Caco-2 (cell line): ENCODE results near the gene PATL2. TPM values are rescaled to one million over a fixed set of nuclear protein-coding genes. Genes with fewer than 3 reads are reported as not detected.

Experiments
- BruUV-seq: library from RNA; stranded (reverse); fragments of 400-500 nt; replicated peaks from 2 replicates; lab custom pipeline; 2021; lab: Mats Ljungman, UMichigan
- CTCF ChIA-PET: fragments of 300-600 bp; sonication (Branson Sonifier 250); formaldehyde crosslinking; loops from one replicate; lab custom pipeline; 2022; ENCODE audit warnings: antibody characterized with exemption; lab: Charles Lee
- POLR2A ChIA-PET: fragments of 300-600 bp; sonication (Branson Sonifier 250); formaldehyde crosslinking; loops from one replicate; lab custom pipeline; 2022; ENCODE audit warnings: antibody characterized with exemption; lab: Charles Lee
- DNase-seq, 2 experiments: peaks; one replicate each; pipeline versions ENCODE4 v3.0.0 to v3.0.0-alpha.2; 2020 to 2022
- H3K27me3 ChIP-seq: replicated peaks from 2 replicates; pipeline ENCODE4 v1.6.0; 2011; ENCODE audit warnings: low read length; ENCODE audit not compliant: control insufficient read depth, insufficient read depth
- H3K36me3 ChIP-seq: 2 replicates; pipeline ENCODE4 v1.5.1; 2011; ENCODE audit warnings: low read length; ENCODE audit not compliant: control insufficient read depth, insufficient read depth
- H3K4me1 ChIP-seq: fragments of 250-450 bp; sonication (Bioruptor Pico); 2 replicates; pipeline ENCODE4 v1.5.1; 2020; ENCODE audit warnings: mild to moderate bottlenecking
- H3K4me3 ChIP-seq: 2 replicates; pipeline ENCODE4 v1.5.1; 2011; ENCODE audit warnings: low read depth, mild to moderate bottlenecking, control low read depth, low read length
- H3K9me3 ChIP-seq: fragments of 250-450 bp; sonication (Bioruptor Pico); 2 replicates; pipeline ENCODE4 v1.5.1; 2020; ENCODE audit warnings: mild to moderate bottlenecking, moderate library complexity
- H3K27ac Mint-ChIP-seq: one replicate; pipeline ENCODE4 v1.8.0; 2022; ENCODE audit warnings: mixed read lengths; ENCODE audit not compliant: unreplicated experiment
- H3K27me3 Mint-ChIP-seq: one replicate; pipeline ENCODE4 v1.8.0; 2022; ENCODE audit warnings: mixed read lengths; ENCODE audit not compliant: insufficient read depth, unreplicated experiment
- H3K36me3 Mint-ChIP-seq: one replicate; pipeline ENCODE4 v1.8.0; 2022; ENCODE audit warnings: mild to moderate bottlenecking, mixed read lengths; ENCODE audit not compliant: insufficient read depth, unreplicated experiment
- H3K4me1 Mint-ChIP-seq: one replicate; pipeline ENCODE4 v1.8.0; 2022; ENCODE audit warnings: low read depth, mixed read lengths; ENCODE audit not compliant: unreplicated experiment
- H3K4me3 Mint-ChIP-seq: one replicate; pipeline ENCODE4 v1.8.0; 2022; ENCODE audit warnings: mild to moderate bottlenecking, moderate library complexity, mixed read lengths; ENCODE audit not compliant: unreplicated experiment
- H3K9me3 Mint-ChIP-seq: one replicate; pipeline ENCODE4 v1.8.0; 2022; ENCODE audit warnings: mixed read lengths; ENCODE audit not compliant: unreplicated experiment
- CTCF ChIP-seq, 2 experiments: fragments of 200-600 bp in 1 of 2; IDR thresholded peaks; 1 replicate in 1 of 2; 2 replicates in 1 of 2; pipeline versions ENCODE4 v1.5.1 to v1.8.0; 2011 to 2022; ENCODE audit warnings: antibody characterized with exemption in 1 of 2, control low read depth in 1 of 2, inconsistent platforms in 1 of 2, low read depth in 1 of 2, low read length in 1 of 2, mild to moderate bottlenecking in 1 of 2, moderate library complexity in 1 of 2; ENCODE audit not compliant: insufficient read depth in 1 of 2, severe bottlenecking in 1 of 2, unreplicated experiment in 1 of 2
- intact Hi-C: fragments of 100-400 bp; cut with micrococcal nuclease; formaldehyde crosslinking; loops from one replicate; pipeline ENCODE4 v1.10.0; 2022; ENCODE audit not compliant: unreplicated experiment
- total RNA-seq: library from RNA; stranded (reverse); gene quantifications from 2 replicates; pipeline ENCODE4 v1.2.3, GENCODE V29; 2022

PATL2 gene
- total RNA-seq, 1 experiment from 2014 or later, result 0.32 TPM

DNA sequence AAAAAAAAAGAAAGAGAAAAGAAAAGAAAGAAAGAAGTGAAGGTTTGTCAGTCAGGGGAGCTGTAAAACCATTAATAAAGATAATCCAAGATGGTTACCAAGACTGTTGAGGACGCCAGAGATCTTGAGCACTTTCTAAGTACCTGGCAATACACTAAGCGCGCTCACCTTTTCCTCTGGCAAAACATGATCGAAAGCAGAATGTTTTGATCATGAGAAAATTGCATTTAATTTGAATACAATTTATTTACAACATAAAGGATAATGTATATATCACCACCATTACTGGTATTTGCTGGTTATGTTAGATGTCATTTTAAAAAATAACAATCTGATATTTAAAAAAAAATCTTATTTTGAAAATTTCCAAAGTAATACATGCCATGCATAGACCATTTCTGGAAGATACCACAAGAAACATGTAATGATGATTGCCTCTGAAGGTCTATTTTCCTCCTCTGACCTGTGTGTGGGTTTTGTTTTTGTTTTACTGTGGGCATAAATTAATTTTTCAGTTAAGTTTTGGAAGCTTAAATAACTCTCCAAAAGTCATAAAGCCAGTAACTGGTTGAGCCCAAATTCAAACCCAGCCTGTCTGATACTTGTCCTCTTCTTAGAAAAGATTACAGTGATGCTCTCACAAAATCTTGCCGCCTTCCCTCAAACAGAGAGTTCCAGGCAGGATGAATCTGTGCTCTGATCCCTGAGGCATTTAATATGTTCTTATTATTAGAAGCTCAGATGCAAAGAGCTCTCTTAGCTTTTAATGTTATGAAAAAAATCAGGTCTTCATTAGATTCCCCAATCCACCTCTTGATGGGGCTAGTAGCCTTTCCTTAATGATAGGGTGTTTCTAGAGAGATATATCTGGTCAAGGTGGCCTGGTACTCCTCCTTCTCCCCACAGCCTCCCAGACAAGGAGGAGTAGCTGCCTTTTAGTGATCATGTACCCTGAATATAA lies 2.2 kb upstream of the PATL2 start:
- intact Hi-C loops, result no loop called here

GRCh38 chr15:44712346-44713005 lies 1.4 kb upstream of the PATL2 start:
- BruUV-seq, result no TSS peak
- no peaks in the 10 kb centered on the region for H3K9me3 Mint-ChIP-seq

More for the DNA sequence above, 2.2 kb upstream of the PATL2 start:
- H3K27me3 ChIP-seq, result no peaks in the 10 kb centered on the region
- Mint-ChIP-seq H3K27me3 (no peaks in the 10 kb centered on the region), H3K4me1 (no peaks in the 10 kb centered on the region), H3K27ac (peak overlapping the region; percentile 99), H3K36me3 (peaks cover 37% of the 10 kb centered on the region), H3K9me3 (no peaks in the 10 kb centered on the region), H3K4me3 (peak overlapping the region; percentile 100)
- no peaks in the 10 kb centered on the region for H3K36me3 ChIP-seq
- peak overlapping the region; percentile 66 for H3K4me3 ChIP-seq
- no peak for TF ChIP-seq CTCF (IDR thresholded peaks at IDR 0.05; ENCODE audit: insufficient read depth in 1 of 2, low read depth in 1 of 2, low read length in 1 of 2, severe bottlenecking in 1 of 2, unreplicated experiment in 1 of 2)
- H3K4me1 ChIP-seq, result no peaks in the 10 kb centered on the region
- DNase-seq, result no peak
- BruUV-seq, result no TSS peak
- no peaks in the 10 kb centered on the region for H3K9me3 ChIP-seq
- CTCF ChIA-PET, result interaction anchor here (0.7 to 4.0 kb wide), 5 partner anchors 13 to 50 kb away, joined by 3 to 27 read pairs (median 11); partner anchors contain the start of genes SPG11 and TRIM69
- POLR2A ChIA-PET, result interaction anchor here (0.7 to 4.8 kb wide), 4 partner anchors 16 to 50 kb away, joined by 4 to 32 read pairs (median 7); partner anchors contain the start of gene SPG11

More at GRCh38 chr15:44712346-44713005, 1.4 kb upstream of the PATL2 start:
- no peak for TF ChIP-seq CTCF (IDR thresholded peaks at IDR 0.05; ENCODE audit: insufficient read depth in 1 of 2, low read depth in 1 of 2, low read length in 1 of 2, severe bottlenecking in 1 of 2, unreplicated experiment in 1 of 2)
- Histone ChIP-seq H3K9me3 (no peaks in the 10 kb centered on the region), H3K36me3 (no peaks in the 10 kb centered on the region), H3K4me3 (peak overlapping the region; percentile 66), H3K4me1 (peaks cover 4% of the 10 kb centered on the region), H3K27me3 (no peaks in the 10 kb centered on the region)
- peak in 1 of 2 experiments; percentile 27 for DNase-seq
- peak overlapping the region; percentile 99 for H3K27ac Mint-ChIP-seq
- ChIA-PET CTCF (interaction anchor here (3.7 to 4.0 kb wide), 2 partner anchors 16 to 49 kb away, joined by 26 to 27 read pairs; partner anchors contain the start of gene SPG11), POLR2A (interaction anchor here (0.8 to 4.8 kb wide), 4 partner anchors 17 to 49 kb away, joined by 6 to 32 read pairs (median 18); partner anchors contain the start of gene SPG11)
- intact Hi-C loops, result no loop called here
- H3K4me1 Mint-ChIP-seq, result no peaks in the 10 kb centered on the region
- peak overlapping the region; percentile 100 for H3K4me3 Mint-ChIP-seq
- no peaks in the 10 kb centered on the region for H3K27me3 Mint-ChIP-seq
- peaks cover 29% of the 10 kb centered on the region for H3K36me3 Mint-ChIP-seq
